ENCODE results near the gene AKR1C4. TPM values are rescaled to one million over a fixed set of nuclear protein-coding genes. Genes with fewer than 3 reads are reported as not detected.

The AKR1C4 gene
- polyA plus RNA-seq, 1 donor, result 0.39 TPM

DNA sequence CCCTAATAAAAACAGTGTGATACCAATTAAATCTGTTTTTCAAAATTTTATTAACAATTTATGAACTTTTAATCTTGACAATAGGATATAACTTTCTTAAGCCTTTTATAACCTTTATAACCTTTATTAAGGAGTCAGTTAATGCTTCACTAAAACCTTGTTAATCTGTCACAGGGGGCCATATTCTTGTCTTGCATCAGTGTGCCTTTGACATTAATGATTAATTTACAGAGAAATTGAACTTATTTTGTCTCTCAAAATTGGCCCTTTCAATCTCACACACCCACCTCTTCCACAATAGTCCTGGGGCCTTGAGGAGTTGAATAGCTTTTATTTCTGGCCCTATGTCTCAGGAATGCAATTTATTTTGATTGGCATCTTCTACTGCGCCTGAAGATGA lies 68.5 kb downstream of the AKR1C4 start:
- peak in 1 of 2 donors; percentile 47 for DNase-seq
- no peak overlapping the region for H3K4me3 ChIP-seq (ENCODE audit: low read length)
- 20% methylated on average over 1 of the region's 1 CpG for WGBS (ENCODE audit: insufficient coverage, low lambda C conversion rate)
- H3K9me3 ChIP-seq (ENCODE audit: control insufficient read depth, low read depth, low read length), result peaks cover 3% of the 10 kb centered on the region
- H3K27me3 ChIP-seq (ENCODE audit: control insufficient read depth, insufficient read depth, low read length), result no peaks in the 10 kb centered on the region
- H3K4me1 ChIP-seq (ENCODE audit: control insufficient read depth, insufficient read depth, low read length), result peaks cover 3% of the 10 kb centered on the region
- H3K36me3 ChIP-seq (ENCODE audit: control insufficient read depth, insufficient read depth, low read length), result no peaks in the 10 kb centered on the region
- peak overlapping the region; percentile 9 for H3K27ac ChIP-seq (ENCODE audit: low read length)

DNA sequence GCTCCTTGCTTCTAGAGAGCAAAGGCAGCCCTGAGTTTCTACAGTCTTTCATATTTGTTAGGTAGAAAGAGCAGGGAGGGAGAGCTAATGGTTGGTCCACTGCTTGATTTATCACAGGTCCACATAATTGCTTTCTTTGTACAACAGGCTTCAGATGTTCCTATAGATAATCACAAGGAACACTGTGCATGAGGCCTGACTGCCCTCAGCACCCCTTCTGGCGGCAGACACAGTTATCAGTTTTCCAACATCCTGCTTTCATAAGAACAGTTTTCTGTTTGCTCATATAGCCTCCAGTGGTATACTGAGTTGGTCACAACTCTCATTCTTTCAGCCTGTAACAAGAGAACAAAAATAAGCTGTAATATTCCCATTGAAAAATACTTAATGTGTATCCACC lies 69.7 kb downstream of the AKR1C4 start:
- H3K27ac ChIP-seq (ENCODE audit: low read length), result no peak overlapping the region
- H3K36me3 ChIP-seq (ENCODE audit: control insufficient read depth, insufficient read depth, low read length), result no peaks in the 10 kb centered on the region
- no CpG with 5 or more reads among the region's 1 CpG for WGBS (ENCODE audit: insufficient coverage, low lambda C conversion rate)
- no peak overlapping the region for H3K4me3 ChIP-seq (ENCODE audit: low read length)
- H3K9me3 ChIP-seq (ENCODE audit: control insufficient read depth, low read depth, low read length), result peaks cover 3% of the 10 kb centered on the region
- no peak for DNase-seq
- H3K27me3 ChIP-seq (ENCODE audit: control insufficient read depth, insufficient read depth, low read length), result no peaks in the 10 kb centered on the region
- peaks cover 3% of the 10 kb centered on the region for H3K4me1 ChIP-seq (ENCODE audit: control insufficient read depth, insufficient read depth, low read length)

- no peak for DNase-seq
- H3K27ac ChIP-seq (ENCODE audit: low read length), result no peak overlapping the region
- WGBS (ENCODE audit: insufficient coverage, low lambda C conversion rate), result no CpG with 5 or more reads among the region's 1 CpG
- peaks cover 3% of the 10 kb centered on the region for H3K9me3 ChIP-seq (ENCODE audit: control insufficient read depth, low read depth, low read length)
- H3K36me3 ChIP-seq (ENCODE audit: control insufficient read depth, insufficient read depth, low read length), result no peaks in the 10 kb centered on the region
- peaks cover 3% of the 10 kb centered on the region for H3K4me1 ChIP-seq (ENCODE audit: control insufficient read depth, insufficient read depth, low read length)
- no peak overlapping the region for H3K4me3 ChIP-seq (ENCODE audit: low read length)
- H3K27me3 ChIP-seq (ENCODE audit: control insufficient read depth, insufficient read depth, low read length), result no peaks in the 10 kb centered on the region
Observed at GRCh38 chr10:5266804-5267203, 70.2 kb downstream of the AKR1C4 start.

GRCh38 chr10:5268234-5268633 lies 71.6 kb downstream of the AKR1C4 start:
- H3K36me3 ChIP-seq (ENCODE audit: control insufficient read depth, insufficient read depth, low read length), result no peaks in the 10 kb centered on the region
- H3K9me3 ChIP-seq (ENCODE audit: control insufficient read depth, low read depth, low read length), result peaks cover 3% of the 10 kb centered on the region
- DNase-seq, result no peak
- no peak overlapping the region for H3K4me3 ChIP-seq (ENCODE audit: low read length)
- H3K27me3 ChIP-seq (ENCODE audit: control insufficient read depth, insufficient read depth, low read length), result no peaks in the 10 kb centered on the region
- no peak overlapping the region for H3K27ac ChIP-seq (ENCODE audit: low read length)
- peaks cover 3% of the 10 kb centered on the region for H3K4me1 ChIP-seq (ENCODE audit: control insufficient read depth, insufficient read depth, low read length)

Other genes with a start within 250 kb of the AKR1C4 start
- gene AKR1C1, start 233.4 kb upstream of the AKR1C4 start, polyA plus RNA-seq, result 12.0 TPM
- gene AKR1C2, start 193.0 kb upstream of the AKR1C4 start, polyA plus RNA-seq, result 10.2 TPM
- gene AKR1C3, start 102.4 kb upstream of the AKR1C4 start, polyA plus RNA-seq, result 4.1 TPM
- gene AKR1C8, start 11.7 kb upstream of the AKR1C4 start, polyA plus RNA-seq, result 0.13 TPM
- gene UCN3, start 168.1 kb downstream of the AKR1C4 start, polyA plus RNA-seq, result 11.4 TPM
- 33.9 TPM for gene TUBAL3, start 208.0 kb downstream of the AKR1C4 start, polyA plus RNA-seq
- gene NET1, start 215.7 kb downstream of the AKR1C4 start, polyA plus RNA-seq, result 122 TPM